Tibial nerve (tissue), 4 donors: Measurements from ENCODE around the gene CLVS2. TPM values are rescaled to one million over a fixed set of nuclear protein-coding genes. Genes with fewer than 3 reads are reported as not detected.

Experiments used
- DNase-seq, 2 donors: peaks; one replicate each; pipeline ENCODE4 v3.0.0-alpha.2; 2019; ENCODE audit warnings: low spot score in 2 of 2
- H3K27ac ChIP-seq, 4 donors: fragments of 200-600 bp; sonication (generic) in 3 of 4; one replicate each; pipeline ENCODE4 v1.5.1; 2017 to 2019; ENCODE audit warnings: mild to moderate bottlenecking in 1 of 4
- H3K27me3 ChIP-seq, 2 donors: fragments of 200-600 bp; sonication (generic) in 1 of 2; one replicate each; pipeline versions ENCODE4 v1.5.1 to v1.6.0; 2017 to 2019
- H3K36me3 ChIP-seq, 3 donors: fragments of 200-600 bp; sonication (generic); one replicate each; pipeline ENCODE4 v1.5.1; 2018 to 2019
- H3K4me1 ChIP-seq, 4 donors: fragments of 200-600 bp; sonication (generic) in 3 of 4; one replicate each; pipeline ENCODE4 v1.5.1; 2017 to 2019
- H3K4me3 ChIP-seq, 4 donors: fragments of 200-600 bp; sonication (generic) in 3 of 4; one replicate each; pipeline ENCODE4 v1.5.1; 2017 to 2019; ENCODE audit warnings: mild to moderate bottlenecking in 1 of 4, moderate library complexity in 1 of 4
- H3K9me3 ChIP-seq, 4 donors: fragments of 200-600 bp; sonication (generic) in 3 of 4; one replicate each; pipeline ENCODE4 v1.5.1; 2017 to 2019
- EP300 ChIP-seq, 2 donors: sonication (generic); formaldehyde crosslinking; IDR thresholded peaks; one replicate each; pipeline ENCODE4 v1.6.1; 2017; ENCODE audit warnings: antibody characterized with exemption in 2 of 2, mild to moderate bottlenecking in 1 of 2
- POLR2A ChIP-seq, 2 donors: fragments of 450-650 bp; IDR thresholded peaks; one replicate each; pipeline ENCODE4 v1.6.1; 2017; ENCODE audit warnings: antibody characterized with exemption in 2 of 2, mild to moderate bottlenecking in 2 of 2, moderate library complexity in 2 of 2
- WGBS, 2 donors: methylation state at CpG; one replicate each; pipeline ENCODE4 v1.1.5; 2018; 5-methylcytosine and 5-hydroxymethylcytosine counted together
- total RNA-seq, 4 donors: library from RNA; depleted of rRNA; stranded (reverse); fragments of >200 nt; gene quantifications; one replicate each; pipeline ENCODE4 v1.1.0, GENCODE V29; 2016
- TF ChIP-seq, protein P1 (sequence below), 5 experiments: fragments of 200-600 bp in 3 of 5; fragments of 450-650 bp in 2 of 5; sonication (generic) in 3 of 5; IDR thresholded peaks; one replicate each; pipeline ENCODE4 v1.5.1; 2016 to 2019; ENCODE audit warnings: antibody characterized with exemption in 5 of 5, mild to moderate bottlenecking in 3 of 5, moderate library complexity in 2 of 5

Gene CLVS2
- total RNA-seq, 4 donors from 2014 or later, result under 0.01 to 0.22 (median under 0.01) TPM

DNA sequence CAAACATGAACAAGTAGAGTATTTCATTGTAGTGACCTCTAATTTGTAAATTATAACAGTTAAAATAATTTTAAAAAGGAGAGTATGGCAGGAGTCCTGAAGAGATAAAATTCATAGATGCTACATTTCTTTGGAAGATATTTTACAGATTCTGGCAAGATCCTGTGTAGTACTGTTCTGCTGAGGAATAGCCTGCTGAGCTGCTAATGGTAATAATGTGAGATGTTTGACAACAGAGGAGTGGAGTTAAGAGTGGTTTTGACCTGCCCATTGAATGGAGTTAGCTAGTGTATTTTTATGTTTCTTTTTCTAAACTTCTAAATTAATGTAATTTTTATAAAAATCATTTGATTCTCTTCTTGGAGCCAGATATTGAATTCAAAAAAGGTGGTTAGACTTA is 11.8 kb downstream of the CLVS2 start:
- no peaks in the 10 kb centered on the region for H3K27me3 ChIP-seq
- no peak overlapping the region for H3K4me3 ChIP-seq
- no peaks in the 10 kb centered on the region for H3K4me1 ChIP-seq
- no peak for DNase-seq
- no peak overlapping the region for H3K27ac ChIP-seq
- no peaks in the 10 kb centered on the region for H3K9me3 ChIP-seq
- H3K36me3 ChIP-seq, result no peaks in the 10 kb centered on the region
- TF ChIP-seq POLR2A (IDR thresholded peaks at IDR 0.05) (no peak), EP300 (IDR thresholded peaks at IDR 0.05) (no peak)
- TF ChIP-seq, protein P1, sequence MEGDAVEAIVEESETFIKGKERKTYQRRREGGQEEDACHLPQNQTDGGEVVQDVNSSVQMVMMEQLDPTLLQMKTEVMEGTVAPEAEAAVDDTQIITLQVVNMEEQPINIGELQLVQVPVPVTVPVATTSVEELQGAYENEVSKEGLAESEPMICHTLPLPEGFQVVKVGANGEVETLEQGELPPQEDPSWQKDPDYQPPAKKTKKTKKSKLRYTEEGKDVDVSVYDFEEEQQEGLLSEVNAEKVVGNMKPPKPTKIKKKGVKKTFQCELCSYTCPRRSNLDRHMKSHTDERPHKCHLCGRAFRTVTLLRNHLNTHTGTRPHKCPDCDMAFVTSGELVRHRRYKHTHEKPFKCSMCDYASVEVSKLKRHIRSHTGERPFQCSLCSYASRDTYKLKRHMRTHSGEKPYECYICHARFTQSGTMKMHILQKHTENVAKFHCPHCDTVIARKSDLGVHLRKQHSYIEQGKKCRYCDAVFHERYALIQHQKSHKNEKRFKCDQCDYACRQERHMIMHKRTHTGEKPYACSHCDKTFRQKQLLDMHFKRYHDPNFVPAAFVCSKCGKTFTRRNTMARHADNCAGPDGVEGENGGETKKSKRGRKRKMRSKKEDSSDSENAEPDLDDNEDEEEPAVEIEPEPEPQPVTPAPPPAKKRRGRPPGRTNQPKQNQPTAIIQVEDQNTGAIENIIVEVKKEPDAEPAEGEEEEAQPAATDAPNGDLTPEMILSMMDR (IDR thresholded peaks at IDR 0.05), result no peak

DNA sequence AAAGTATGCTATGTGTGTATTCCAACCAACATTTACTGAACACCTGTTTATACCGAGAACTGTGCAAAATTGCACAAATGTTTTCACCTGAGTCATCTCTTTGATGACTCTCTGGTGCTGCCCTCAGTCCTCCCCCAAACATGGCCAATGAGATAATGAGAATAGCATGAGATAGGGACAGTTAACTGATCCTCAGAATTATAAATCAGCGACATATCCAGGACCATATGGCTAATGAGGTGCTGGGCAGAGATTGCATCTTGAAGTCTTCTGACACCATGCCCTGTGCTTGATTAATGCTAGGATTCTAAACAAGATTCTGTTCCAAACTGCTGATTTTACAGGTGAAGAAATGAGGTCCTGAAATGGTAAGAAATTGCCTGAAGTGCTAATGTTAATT is 13.0 kb downstream of the CLVS2 start:
- Histone ChIP-seq H3K9me3 (no peaks in the 10 kb centered on the region), H3K36me3 (no peaks in the 10 kb centered on the region), H3K4me3 (no peak overlapping the region), H3K4me1 (no peaks in the 10 kb centered on the region), H3K27ac (no peak overlapping the region), H3K27me3 (no peaks in the 10 kb centered on the region)
- TF ChIP-seq EP300 (IDR thresholded peaks at IDR 0.05), result no peak
- TF ChIP-seq POLR2A (IDR thresholded peaks at IDR 0.05), result no peak
- TF ChIP-seq, protein P1 (IDR thresholded peaks at IDR 0.05), result no peak
- WGBS, 2 donors, result 85 to 86% methylated on average over 2 of the region's 2 CpGs
- no peak for DNase-seq

DNA sequence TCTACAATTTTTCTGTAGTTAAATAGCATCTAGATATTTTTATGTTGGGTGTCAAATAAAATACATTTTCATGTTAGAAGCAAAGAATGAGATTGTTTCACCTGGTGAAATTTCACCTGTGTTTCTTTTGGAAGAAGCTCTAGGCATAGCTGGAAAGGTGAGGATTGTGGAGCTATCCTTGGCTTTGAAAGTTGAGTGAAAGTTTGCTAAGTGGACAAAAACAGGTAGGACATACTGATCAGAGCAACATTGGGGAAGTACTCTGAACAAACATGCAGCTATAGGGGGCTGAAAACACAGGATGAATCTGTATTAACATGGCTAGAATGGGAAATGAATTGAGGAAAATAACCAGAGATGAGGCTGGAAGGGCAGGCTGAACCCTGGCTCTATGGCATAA is 18.8 kb downstream of the CLVS2 start:
- TF ChIP-seq EP300 (IDR thresholded peaks at IDR 0.05), result no peak
- TF ChIP-seq, protein P1 (IDR thresholded peaks at IDR 0.05), result no peak
- TF ChIP-seq POLR2A (IDR thresholded peaks at IDR 0.05), result no peak
- no peak overlapping the region for H3K4me3 ChIP-seq
- no peaks in the 10 kb centered on the region for H3K9me3 ChIP-seq
- H3K27me3 ChIP-seq, result no peaks in the 10 kb centered on the region
- H3K4me1 ChIP-seq, result peaks cover 0 to 5% (median 0%) of the 10 kb centered on the region in 4 donors
- DNase-seq, result no peak
- no peaks in the 10 kb centered on the region for H3K36me3 ChIP-seq
- no peak overlapping the region for H3K27ac ChIP-seq

DNA sequence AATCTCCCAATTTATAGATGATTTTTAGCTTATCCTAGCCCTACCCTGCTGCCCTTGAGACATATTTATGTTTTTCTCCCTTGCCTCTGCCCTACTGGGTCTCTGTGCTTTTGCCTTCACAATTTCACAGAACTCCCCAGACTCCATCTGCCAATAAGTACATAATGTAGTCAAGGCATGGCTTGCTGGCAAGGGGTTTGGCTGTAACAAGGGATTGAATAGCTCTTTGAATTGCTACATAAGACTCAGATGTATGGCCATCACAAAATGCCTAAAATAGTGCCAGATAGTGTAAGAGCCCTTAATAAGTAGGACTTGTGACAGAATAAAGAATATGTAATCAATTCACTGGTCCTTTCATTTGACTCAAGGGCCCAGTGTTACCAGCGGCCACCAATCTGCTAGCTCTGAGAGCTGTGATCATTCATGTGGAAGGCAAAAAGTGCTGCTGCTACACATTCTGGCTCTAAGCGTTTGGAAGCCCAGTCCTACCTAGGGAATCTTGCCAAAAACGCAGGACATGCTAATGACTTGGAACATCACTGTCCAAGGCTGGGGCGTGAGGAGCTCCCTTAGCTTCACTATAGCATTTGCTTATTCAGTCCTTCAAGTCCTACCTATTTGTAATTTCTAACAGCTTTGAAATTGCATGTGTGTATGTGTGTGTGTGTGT is 20.5 kb downstream of the CLVS2 start:
- no peak overlapping the region for H3K27ac ChIP-seq
- H3K27me3 ChIP-seq, result no peaks in the 10 kb centered on the region
- no peaks in the 10 kb centered on the region for H3K9me3 ChIP-seq
- 53 to 55% methylated on average over 4 of the region's 4 CpGs for WGBS, 2 donors
- H3K36me3 ChIP-seq, result no peaks in the 10 kb centered on the region
- TF ChIP-seq EP300 (IDR thresholded peaks at IDR 0.05) (no peak), POLR2A (IDR thresholded peaks at IDR 0.05) (no peak)
- TF ChIP-seq, protein P1 (IDR thresholded peaks at IDR 0.05), result no peak
- no peak for DNase-seq
- no peak overlapping the region for H3K4me3 ChIP-seq
- H3K4me1 ChIP-seq, result peaks cover 0 to 5% (median 0%) of the 10 kb centered on the region in 4 donors

DNA sequence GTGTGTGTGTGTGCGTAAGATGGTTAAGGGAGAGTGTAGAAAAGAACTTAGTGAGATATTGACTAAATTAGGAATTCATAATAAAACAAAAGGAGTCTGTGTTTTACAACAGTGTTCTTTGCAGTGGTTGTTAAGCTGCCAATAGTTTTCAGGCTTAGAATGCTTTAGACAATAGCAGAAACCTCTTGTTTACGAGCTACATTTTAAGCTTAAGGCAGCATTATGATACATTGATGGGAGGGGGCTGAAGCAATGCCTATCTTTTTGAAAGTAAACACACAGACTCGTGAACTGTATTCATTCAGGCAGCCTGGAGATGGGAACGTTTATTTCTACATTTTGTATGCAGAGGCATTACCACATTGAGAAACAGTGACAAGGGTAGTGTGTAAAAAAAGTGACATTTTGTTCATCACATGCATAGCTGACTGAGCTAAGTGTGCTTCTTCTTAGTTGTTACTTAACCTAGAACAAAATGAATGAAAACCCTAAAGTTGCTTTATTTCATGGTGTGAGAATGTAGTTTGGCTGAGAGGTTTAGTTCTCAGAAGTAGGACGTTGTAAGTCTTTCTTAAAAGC is 21.2 kb downstream of the CLVS2 start:
- no peak for DNase-seq
- Histone ChIP-seq H3K9me3 (no peaks in the 10 kb centered on the region), H3K36me3 (no peaks in the 10 kb centered on the region), H3K27ac (no peak overlapping the region), H3K4me3 (no peak overlapping the region), H3K4me1 (peaks cover 0 to 5% (median 0%) of the 10 kb centered on the region in 4 donors), H3K27me3 (no peaks in the 10 kb centered on the region)
- 44 to 50% methylated on average over 5 of the region's 5 CpGs for WGBS, 2 donors
- TF ChIP-seq, protein P1 (IDR thresholded peaks at IDR 0.05), result no peak
- TF ChIP-seq EP300 (IDR thresholded peaks at IDR 0.05) (no peak), POLR2A (IDR thresholded peaks at IDR 0.05) (no peak)
